Measurements from ENCODE around the gene RBP2. TPM values are rescaled to one million over a fixed set of nuclear protein-coding genes. Genes with fewer than 3 reads are reported as not detected.

RBP2 gene
- total RNA-seq (2021; fragmentation: NEBNext Ultra II Directional; extraction: Animal tissue kit (Norgen Biotek cat#: 25700)) (not detected in 2 replicates), polyA plus RNA-seq (2011; rRNA removed) (not detected in 2 replicates), polyA minus RNA-seq (2011; rRNA and poly(A)+ RNA removed) (not detected in 2 replicates)
- not detected for polyA plus RNA-seq (2011; cell fraction: cytosol; rRNA removed)
- not detected for polyA plus RNA-seq (2011; cell fraction: nucleus; rRNA removed)
- polyA plus RNA-seq (2012, experiment 1 of 2), result 0.27 TPM in 1 of 4 replicates, not detected in the others
- not detected for polyA plus RNA-seq (2012, experiment 2 of 2)
- not detected for polyA plus RNA-seq (2013, experiment 1 of 2)
- not detected for polyA plus RNA-seq (2013, experiment 2 of 2)
- polyA minus RNA-seq (2011; cell fraction: cytosol; rRNA and poly(A)+ RNA removed), result not detected
- polyA minus RNA-seq (2011; cell fraction: nucleus; rRNA and poly(A)+ RNA removed), result not detected
- long read RNA-seq, experiment 1, result 0 reads
- long read RNA-seq, experiment 2, result 0 reads

- no peak within 1 kb of the TSS for H3K56ac ChIP-seq (replicated peaks; ENCODE audit: insufficient read length, low read depth, low read length)
- no peak within 1 kb of the TSS for H3K18ac ChIP-seq (ENCODE audit: extremely low read depth, low read length)
- no peak within 1 kb of the TSS for H4K8ac ChIP-seq (ENCODE audit: extremely low read depth, insufficient read depth, low read length)
- no peak within 1 kb of the TSS for H4K91ac ChIP-seq (replicated peaks; ENCODE audit: insufficient read length, low read length)
- H2BK20ac ChIP-seq (ENCODE audit: low read length), result no peak within 1 kb of the TSS
- H4K5ac ChIP-seq (ENCODE audit: insufficient read length, low read depth, low read length), result no peak within 1 kb of the TSS
- no peak within 1 kb of the TSS for H3K14ac ChIP-seq (ENCODE audit: insufficient read length)
- H3K79me1 ChIP-seq (ENCODE audit: low read depth, low read length), result no peaks in the 10 kb centered on the region
- no peak within 1 kb of the TSS for H2AFZ ChIP-seq (ENCODE audit: low read length)
- H3K4me3 ChIP-seq (ENCODE audit: extremely low read depth in 1 of 4, insufficient read depth in 2 of 4, low read depth in 3 of 4, low read length in 4 of 4), result no peak within 1 kb of the TSS
- H2BK15ac ChIP-seq (ENCODE audit: low read length), result no peak within 1 kb of the TSS
- H2BK120ac ChIP-seq (replicated peaks; ENCODE audit: low read depth, low read length), result no peak within 1 kb of the TSS
- H3K23ac ChIP-seq (ENCODE audit: insufficient read length), result no peak within 1 kb of the TSS
- H3K9ac ChIP-seq (replicated peaks in 1 of 4; ENCODE audit: extremely low read depth in 1 of 4, low read depth in 3 of 4, low read length in 3 of 4), result no peak within 1 kb of the TSS
- FAIRE-seq (no peak), DNase-seq (ENCODE audit: low read depth in 1 of 2, low spot score in 2 of 2) (no peak)
- WGBS, 2 experiments (ENCODE audit: extremely low coverage in 1 of 2, insufficient coverage in 1 of 2, insufficient read length in 1 of 2, insufficient replicate concordance in 2 of 2, low coverage in 1 of 2, low lambda C conversion rate in 2 of 2, missing lambda C conversion rate in 1 of 2), result 90% methylated on average over 3 of the region's 4 CpGs; no CpG with 5 or more reads in 1 of the 2 experiments
- H3K27ac ChIP-seq (ENCODE audit: low read depth, low read length), result no peak within 1 kb of the TSS
- no peak within 1 kb of the TSS; the same call in 1 of the 2 replicates for H2AK5ac ChIP-seq (ENCODE audit: low read depth, low read length)
- H3K4ac ChIP-seq (replicated peaks; ENCODE audit: insufficient read length, low read depth, low read length), result no peak within 1 kb of the TSS
- H3K4me1 ChIP-seq (replicated peaks in 1 of 4; ENCODE audit: control insufficient read depth in 3 of 4, insufficient read depth in 4 of 4, low read length in 3 of 4), result peaks cover 0 to 5% (median 1%) of the 10 kb centered on the region in 4 experiments; a peak in 2 of 7 replicates
- no peaks in the 10 kb centered on the region for H3K79me2 ChIP-seq (ENCODE audit: control insufficient read depth in 1 of 2, insufficient read depth in 2 of 2, low read length in 2 of 2)
- no peaks in the 10 kb centered on the region for H3K9me3 ChIP-seq (ENCODE audit: insufficient read depth in 2 of 2, low read depth in 1 of 2, low read length in 1 of 2)
- H3K23me2 ChIP-seq (ENCODE audit: low read depth, low read length), result no peaks in the 10 kb centered on the region
- no peaks in the 10 kb centered on the region for H4K20me1 ChIP-seq (replicated peaks in 1 of 2; ENCODE audit: control insufficient read depth in 1 of 2, insufficient read depth in 2 of 2, low read length in 2 of 2)
- no peak within 1 kb of the TSS for H2BK12ac ChIP-seq (ENCODE audit: low read depth, low read length)
- CTCF ChIA-PET (ENCODE audit: partially characterized antibody), result interaction anchor here (1.2 to 3.4 kb wide), 7 partner anchors 9 to 86 kb away, joined by 3 to 15 read pairs (median 9); no protein-coding TSS in a partner anchor
- no peak within 1 kb of the TSS for H3K4me2 ChIP-seq (ENCODE audit: insufficient read depth in 1 of 2, low read depth in 2 of 2, low read length in 2 of 2)
- POLR2A ChIA-PET (ENCODE audit: partially characterized antibody), result interaction anchor here (1.0 kb wide), 1 partner anchor 15 kb away, joined by 3 read pairs; no protein-coding TSS in a partner anchor
- no peaks in the 10 kb centered on the region for H3K36me3 ChIP-seq (ENCODE audit: control insufficient read depth in 2 of 4, insufficient read depth in 4 of 4, low read length in 3 of 4)
- H3K27me3 ChIP-seq (replicated peaks in 1 of 4; ENCODE audit: control insufficient read depth in 3 of 4, extremely low read depth in 1 of 4, insufficient read depth in 3 of 4, low read length in 3 of 4), result no peaks in the 10 kb centered on the region
- H2BK5ac ChIP-seq (ENCODE audit: low read depth, low read length), result no peak within 1 kb of the TSS
- TF ChIP-seq RBBP5 (IDR thresholded peaks at IDR 0.05; ENCODE audit: borderline replicate concordance, low read depth, low read length) (no peak), CTCF (IDR thresholded peaks at IDR 0.05; ENCODE audit: control extremely low read depth in 1 of 3, insufficient read depth in 1 of 3, low read depth in 1 of 3, low read length in 3 of 3) (no peak), JUN (IDR thresholded peaks at IDR 0.05; ENCODE audit: low read depth, low read length) (no peak), RNF2 (IDR thresholded peaks at IDR 0.05; ENCODE audit: borderline replicate concordance, low read depth, low read length, missing control alignments, poor library complexity, severe bottlenecking) (no peak), FOSL1 (IDR thresholded peaks at IDR 0.05; ENCODE audit: insufficient read depth, low read depth, low read length) (no peak), GABPA (IDR thresholded peaks at IDR 0.05; ENCODE audit: borderline replicate concordance, insufficient read depth, low read length) (no peak), ATF3 (IDR thresholded peaks at IDR 0.05; ENCODE audit: insufficient read depth, low read depth, low read length) (no peak), BACH1 (IDR thresholded peaks at IDR 0.05; ENCODE audit: low read length) (no peak)
These were observed at the start of gene RBP2 for GRCh38 chr3:139476348-139476747. TSS of gene RBP2 (minus strand) at chr3:139476516. CDS start at chr3:139476459, 57 bp downstream.
